Fibroblast of peridontal ligament (primary cell): ENCODE results near the gene TTLL1.
"Not testable (repeated sequence)": the region's sequence is repeated elsewhere in the genome, so short reads cannot be mapped to it uniquely, and the experiment has no call there.

Experiments
- DNase-seq: peaks from one replicate; pipeline ENCODE4 v3.0.0-alpha.2; 2010; ENCODE audit errors: extremely low read depth

Gene TTLL1

GRCh38 chr22:43066844-43067385, 22.3 kb downstream of the TTLL1 start:
- DNase-seq, result peak; percentile 16

- no peak for DNase-seq
Measured at GRCh38 chr22:43066134-43066533, 23.1 kb downstream of the TTLL1 start.

GRCh38 chr22:43060183-43060582, 29.0 kb downstream of the TTLL1 start:
- DNase-seq, result no peak

GRCh38 chr22:43057641-43058040, 31.6 kb downstream of the TTLL1 start:
- DNase-seq, result no peak

- no peak for DNase-seq
Measured at GRCh38 chr22:43053176-43053575, 36.0 kb downstream of the TTLL1 start.

- DNase-seq, result no peak
Measured at GRCh38 chr22:43050995-43051394, 38.2 kb downstream of the TTLL1 start.

GRCh38 chr22:43047605-43048004, 41.6 kb downstream of the TTLL1 start:
- no peak for DNase-seq

- no peak for DNase-seq
Measured at GRCh38 chr22:43044290-43044712, 44.9 kb downstream of the TTLL1 start.

GRCh38 chr22:43042101-43042780, 47.0 kb downstream of the TTLL1 start:
- peak; percentile 30 for DNase-seq

- DNase-seq, result no peak
Measured at GRCh38 chr22:43039800-43040199, 49.4 kb downstream of the TTLL1 start.

GRCh38 chr22:43038325-43038724, 50.9 kb downstream of the TTLL1 start:
- no peak for DNase-seq

- peak; percentile 54 for DNase-seq
Measured at GRCh38 chr22:43036282-43036829, 52.8 kb downstream of the TTLL1 start.

- no peak for DNase-seq
Measured at GRCh38 chr22:43035250-43035649, 53.9 kb downstream of the TTLL1 start.

GRCh38 chr22:43031617-43032016, 57.6 kb downstream of the TTLL1 start:
- DNase-seq, result no peak

- no peak for DNase-seq
Measured at GRCh38 chr22:43018615-43019014, 70.6 kb downstream of the TTLL1 start.

- DNase-seq, result no peak
Measured at GRCh38 chr22:43017525-43018460, 71.4 kb downstream of the TTLL1 start.

- not testable (repeated sequence) for DNase-seq
Measured at GRCh38 chr22:43016150-43016549, 73.0 kb downstream of the TTLL1 start.

- DNase-seq, result no peak
Measured at GRCh38 chr22:43015677-43016042, 73.5 kb downstream of the TTLL1 start.

- peak; percentile 97 for DNase-seq
Measured at GRCh38 chr22:43014869-43015676, 74.1 kb downstream of the TTLL1 start, which contains the start of gene PACSIN2. TSS of gene PACSIN2 (minus strand) at chr22:43015149. CDS start at chr22:42912080, 103,069 bp downstream.

- DNase-seq, result no peak
Measured at GRCh38 chr22:43014316-43014868, 74.8 kb downstream of the TTLL1 start.
